GM10266 (cell line): Measurements from ENCODE around the gene CMBL.

Experiments used
- DNase-seq: peaks from one replicate; pipeline ENCODE4 v3.0.0; 2012; ENCODE audit errors: extremely low spot score
- TF ChIP-seq, protein P1 (sequence below): IDR thresholded peaks from 2 replicates; pipeline ENCODE4 v1.5.1; 2012; ENCODE audit warnings: mild to moderate bottlenecking, low read depth; ENCODE audit not compliant: control insufficient read depth, insufficient read depth; ENCODE audit errors: missing control alignments

Gene CMBL

DNA sequence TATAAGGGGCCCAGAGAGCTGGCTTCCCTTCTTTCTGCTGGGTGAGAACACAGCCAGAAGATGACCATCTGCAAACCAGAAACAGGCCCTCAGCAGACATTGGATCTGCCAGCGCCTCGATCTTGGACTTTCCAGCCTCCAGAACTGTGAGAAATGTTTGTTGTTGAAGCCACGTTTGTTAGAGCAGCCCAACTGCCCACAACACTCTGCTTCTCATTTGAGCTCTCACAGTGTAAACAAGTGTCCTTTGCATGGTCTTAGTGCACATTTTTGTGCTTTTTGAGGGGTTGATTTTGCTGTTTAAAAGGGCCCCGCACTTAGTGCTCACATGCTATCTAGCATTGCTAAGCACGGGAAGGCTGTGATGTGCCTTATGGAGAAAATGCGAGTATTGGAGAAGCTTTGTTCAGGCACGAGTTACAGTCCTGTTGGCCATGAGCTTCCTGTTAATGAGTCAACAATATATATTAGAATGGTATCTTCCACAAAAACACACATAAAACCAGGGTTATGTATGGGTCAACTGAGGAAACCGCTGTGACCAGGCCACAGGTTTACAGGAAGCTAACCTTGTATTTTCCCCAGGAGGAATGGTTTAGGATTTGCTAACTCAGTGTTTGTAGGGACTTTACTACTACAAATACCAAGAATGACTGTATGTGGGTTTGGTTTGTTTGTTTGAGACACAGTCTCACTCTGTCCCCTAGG lies 11.9 kb downstream of the CMBL start:
- DNase-seq: no peak
- TF ChIP-seq, protein P1, sequence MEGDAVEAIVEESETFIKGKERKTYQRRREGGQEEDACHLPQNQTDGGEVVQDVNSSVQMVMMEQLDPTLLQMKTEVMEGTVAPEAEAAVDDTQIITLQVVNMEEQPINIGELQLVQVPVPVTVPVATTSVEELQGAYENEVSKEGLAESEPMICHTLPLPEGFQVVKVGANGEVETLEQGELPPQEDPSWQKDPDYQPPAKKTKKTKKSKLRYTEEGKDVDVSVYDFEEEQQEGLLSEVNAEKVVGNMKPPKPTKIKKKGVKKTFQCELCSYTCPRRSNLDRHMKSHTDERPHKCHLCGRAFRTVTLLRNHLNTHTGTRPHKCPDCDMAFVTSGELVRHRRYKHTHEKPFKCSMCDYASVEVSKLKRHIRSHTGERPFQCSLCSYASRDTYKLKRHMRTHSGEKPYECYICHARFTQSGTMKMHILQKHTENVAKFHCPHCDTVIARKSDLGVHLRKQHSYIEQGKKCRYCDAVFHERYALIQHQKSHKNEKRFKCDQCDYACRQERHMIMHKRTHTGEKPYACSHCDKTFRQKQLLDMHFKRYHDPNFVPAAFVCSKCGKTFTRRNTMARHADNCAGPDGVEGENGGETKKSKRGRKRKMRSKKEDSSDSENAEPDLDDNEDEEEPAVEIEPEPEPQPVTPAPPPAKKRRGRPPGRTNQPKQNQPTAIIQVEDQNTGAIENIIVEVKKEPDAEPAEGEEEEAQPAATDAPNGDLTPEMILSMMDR: no peak

DNA sequence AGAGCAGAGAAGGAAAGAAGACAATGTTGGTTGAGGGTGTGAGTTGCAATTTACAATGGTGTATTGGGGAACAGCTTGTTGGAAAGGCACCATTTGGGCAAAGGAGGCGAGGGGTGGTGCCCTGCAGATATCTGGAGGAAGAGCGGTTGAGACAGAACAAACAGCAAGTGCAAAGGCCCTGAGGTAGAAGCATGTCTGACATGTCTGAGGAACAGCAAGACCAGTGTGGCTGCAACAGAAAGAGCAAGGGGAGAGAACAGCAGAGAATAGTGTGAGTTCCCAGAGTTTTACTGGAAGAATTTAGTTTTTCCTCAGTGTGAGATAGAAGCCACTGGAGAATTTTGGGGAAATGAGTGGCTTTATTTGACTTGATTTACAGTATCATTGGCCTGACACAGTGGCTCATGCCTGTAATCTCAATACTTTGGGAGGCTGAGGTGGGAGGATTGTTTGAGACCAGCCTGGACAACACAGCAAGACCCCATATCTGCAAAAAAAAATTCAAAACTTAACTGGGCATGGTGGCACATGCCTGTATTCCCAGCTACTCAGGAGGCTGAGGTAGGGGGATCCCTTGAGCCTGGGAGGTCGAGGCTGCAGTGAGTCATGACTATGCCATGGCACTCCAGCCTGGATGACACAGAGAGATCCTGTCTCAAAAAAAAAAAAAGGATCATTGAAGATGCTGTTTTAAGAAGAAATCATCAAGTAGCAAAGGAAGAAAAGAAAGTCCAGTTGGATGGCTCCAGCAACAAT lies 13.6 kb downstream of the CMBL start:
- DNase-seq: no peak
- TF ChIP-seq, protein P1: no peak

DNA sequence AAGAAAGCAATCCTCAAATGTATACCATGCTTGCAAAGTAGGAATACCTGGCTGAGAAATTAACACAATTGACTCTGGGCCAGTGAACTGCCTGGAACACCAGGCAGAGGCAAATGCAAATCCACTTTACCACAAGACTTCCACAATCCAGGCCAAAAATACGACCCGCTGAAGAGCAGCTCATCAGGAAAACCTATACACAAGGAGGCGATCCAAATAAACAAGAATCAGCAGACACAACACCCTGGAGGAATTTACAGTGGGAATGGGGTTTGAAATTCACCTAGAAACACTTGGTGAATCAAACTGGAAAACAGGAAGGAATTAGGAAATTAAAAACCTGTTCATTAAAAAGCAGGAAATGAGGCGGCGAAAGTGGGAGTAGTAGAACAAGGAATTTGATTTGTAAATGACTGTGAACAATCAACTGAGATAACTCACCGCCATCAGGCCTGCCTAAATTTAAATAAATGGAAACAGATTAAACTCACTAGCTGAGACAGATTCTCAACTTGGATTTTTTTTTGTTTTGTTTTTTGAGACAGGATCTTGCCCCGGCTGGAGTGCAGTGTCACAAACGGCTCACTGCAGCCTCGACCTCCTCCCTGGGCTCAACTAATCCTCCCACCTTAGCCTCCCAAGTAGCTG lies 15.9 kb downstream of the CMBL start:
- TF ChIP-seq, protein P1: no peak
- DNase-seq: no peak

DNA sequence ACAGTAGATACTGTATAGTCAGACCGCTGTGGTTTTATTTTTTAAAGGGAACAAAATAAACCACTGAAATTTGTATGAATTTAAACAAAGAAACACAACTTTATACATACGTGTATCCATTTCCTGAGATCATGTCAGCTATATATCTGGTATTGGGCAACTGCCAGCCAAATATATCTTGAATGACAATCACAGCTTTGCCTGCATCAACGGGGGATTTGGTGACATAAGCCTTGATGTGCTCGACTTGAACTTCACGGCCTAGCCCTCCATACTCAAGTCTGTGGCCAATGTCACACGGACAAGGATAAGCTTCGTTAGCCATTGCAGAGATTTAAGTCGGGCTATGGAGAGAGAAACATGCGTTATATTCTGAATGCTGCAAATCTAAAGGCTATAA lies 17.3 kb downstream of the CMBL start:
- DNase-seq: no peak
- TF ChIP-seq, protein P1: no peak

DNA sequence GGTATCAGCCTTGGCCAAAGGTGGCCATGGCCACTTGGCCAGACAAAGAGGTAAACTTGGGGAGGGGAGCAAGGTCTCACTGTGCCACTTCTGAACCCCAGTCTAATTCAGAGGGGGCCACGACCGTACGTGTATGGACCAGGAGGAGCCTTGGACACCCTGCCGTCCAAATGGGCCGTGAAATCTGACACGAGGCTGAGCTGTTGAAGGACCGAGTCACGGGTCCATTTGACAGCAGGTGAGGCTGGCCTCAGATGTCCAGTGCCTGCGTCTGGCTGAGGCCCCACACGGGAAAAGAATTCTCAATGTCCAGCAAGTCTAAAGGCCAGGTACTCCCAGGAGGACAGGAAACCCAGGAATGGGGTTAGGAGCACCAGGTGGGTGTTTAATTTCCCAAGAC lies 17.7 kb downstream of the CMBL start:
- no peak for DNase-seq
- TF ChIP-seq, protein P1: no peak

DNA sequence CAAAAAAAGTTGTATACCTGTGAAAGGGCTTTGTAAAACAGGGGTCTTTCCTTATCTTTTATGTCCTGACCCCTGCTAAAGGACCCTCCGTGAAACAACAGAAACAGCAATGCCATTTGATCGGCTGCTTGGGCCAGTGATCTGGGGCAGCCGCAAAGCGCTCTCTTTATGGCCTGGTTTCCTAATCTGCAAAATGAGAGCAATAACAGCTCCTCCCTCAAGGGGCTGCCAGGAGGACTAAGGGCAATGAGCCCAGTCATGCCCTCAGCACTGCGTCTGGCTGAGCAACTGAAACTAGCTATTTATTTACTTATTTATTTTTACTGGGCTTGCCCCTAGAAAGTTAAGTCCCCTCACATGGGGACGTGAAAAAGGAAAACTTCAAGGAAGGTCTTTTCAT lies 18.3 kb downstream of the CMBL start:
- no peak for DNase-seq
- TF ChIP-seq, protein P1: no peak
